Activated B cell treated with CpG ODN at 0.5 μM for 24 hours (primary cell): ENCODE results near the gene CPO. TPM values are rescaled to one million over a fixed set of nuclear protein-coding genes. Genes with fewer than 3 reads are reported as not detected.
A peak's percentile ranks its signal among the peaks of the same experiment; 100 is the strongest.

ENCODE experiments used
- ATAC-seq: fragments of 200-7000 bp; cut with Tn5 transposase; one replicate; pipeline ENCODE4 v1.10.0; 2021; ENCODE audit warnings: low read depth, mild to moderate bottlenecking, moderate library complexity
- CTCF ChIA-PET: fragments of 350-600 bp; sonication (Branson Sonifier 250); formaldehyde crosslinking; loops from one replicate; lab custom pipeline; 2021; ENCODE audit warnings: antibody characterized with exemption; lab: Charles Lee
- POLR2A ChIA-PET: fragments of 350-600 bp; sonication (Branson Sonifier 250); formaldehyde crosslinking; loops from one replicate; lab custom pipeline; 2021; ENCODE audit warnings: antibody characterized with exemption; lab: Charles Lee
- DNase-seq: peaks from one replicate; pipeline ENCODE4 v3.0.0; 2022
- H3K27ac Mint-ChIP-seq: one replicate; pipeline ENCODE4 v1.8.0; 2020; ENCODE audit warnings: mixed read lengths
- H3K27me3 Mint-ChIP-seq: one replicate; pipeline ENCODE4 v1.8.0; 2021; ENCODE audit warnings: mixed read lengths
- H3K36me3 Mint-ChIP-seq: one replicate; pipeline ENCODE4 v1.8.0; 2021; ENCODE audit warnings: low read depth, mixed read lengths
- H3K4me1 Mint-ChIP-seq: one replicate; pipeline ENCODE4 v1.8.0; 2021; ENCODE audit warnings: mixed read lengths
- H3K4me3 Mint-ChIP-seq: one replicate; pipeline ENCODE4 v1.8.0; 2020; ENCODE audit warnings: mild to moderate bottlenecking, mixed read lengths
- H3K9me3 Mint-ChIP-seq: one replicate; pipeline ENCODE4 v1.8.0; 2020; ENCODE audit warnings: mixed read lengths
- CTCF ChIP-seq: fragments of 200-600 bp; IDR thresholded peaks from one replicate; pipeline ENCODE4 v1.8.0; 2022; ENCODE audit warnings: antibody characterized with exemption, mild to moderate bottlenecking
- intact Hi-C: fragments of 100-400 bp; cut with micrococcal nuclease; formaldehyde crosslinking; loops from one replicate; pipeline ENCODE4 v1.15.1; 2024
- total RNA-seq: library from RNA; stranded (reverse); gene quantifications from 2 replicates; pipeline ENCODE4 v1.2.3, GENCODE V29; 2022

CPO gene
- total RNA-seq, 1 donor from 2014 or later = not detected

GRCh38 chr2:206980413-206980812 lies 41.1 kb downstream of the CPO start:
- no peak for TF ChIP-seq CTCF

GRCh38 chr2:206981086-206981674 lies 41.9 kb downstream of the CPO start:
- H3K9me3 Mint-ChIP-seq = no peaks in the 10 kb centered on the region
- no peak overlapping the region for H3K27ac Mint-ChIP-seq
- ATAC-seq (no peak), DNase-seq (no peak)
- intact Hi-C loops = loop anchor here (1.0 kb wide), 2 partner anchors 494 to 1091 kb away; no protein-coding TSS in a partner anchor
- ChIA-PET CTCF (no interaction called here), POLR2A (no interaction called here)
- H3K4me1 Mint-ChIP-seq = no peaks in the 10 kb centered on the region
- peaks cover 3% of the 10 kb centered on the region for H3K27me3 Mint-ChIP-seq
- H3K4me3 Mint-ChIP-seq = no peak overlapping the region
- no peak for TF ChIP-seq CTCF
- H3K36me3 Mint-ChIP-seq = no peaks in the 10 kb centered on the region

More at GRCh38 chr2:206980413-206980812, 41.1 kb downstream of the CPO start:
- ATAC-seq (no peak), DNase-seq (no peak)
- intact Hi-C loops = no loop called here
- Mint-ChIP-seq H3K4me1 (no peaks in the 10 kb centered on the region), H3K27me3 (peaks cover 7% of the 10 kb centered on the region), H3K9me3 (no peaks in the 10 kb centered on the region), H3K36me3 (no peaks in the 10 kb centered on the region), H3K27ac (no peak overlapping the region), H3K4me3 (no peak overlapping the region)
- ChIA-PET CTCF (interaction anchor here (1.0 kb wide), 1 partner anchor 766 kb away, joined by 3 read pairs; no protein-coding TSS in a partner anchor), POLR2A (no interaction called here)

GRCh38 chr2:206981739-206982340 lies 42.5 kb downstream of the CPO start:
- no peak overlapping the region for H3K4me3 Mint-ChIP-seq
- intact Hi-C loops = loop anchor here (1.0 kb wide), 2 partner anchors 493 to 1090 kb away; no protein-coding TSS in a partner anchor
- DNase-seq (peak; percentile 18), ATAC-seq (peak; percentile 54)
- no peaks in the 10 kb centered on the region for H3K9me3 Mint-ChIP-seq
- POLR2A ChIA-PET = no interaction called here
- no peak overlapping the region for H3K27ac Mint-ChIP-seq
- H3K36me3 Mint-ChIP-seq = no peaks in the 10 kb centered on the region
- no peak for TF ChIP-seq CTCF
- H3K27me3 Mint-ChIP-seq = peaks cover 3% of the 10 kb centered on the region
- no peaks in the 10 kb centered on the region for H3K4me1 Mint-ChIP-seq
- CTCF ChIA-PET = no interaction called here

GRCh38 chr2:206982360-206982955 lies 43.1 kb downstream of the CPO start:
- TF ChIP-seq CTCF = no peak
- no peaks in the 10 kb centered on the region for H3K4me1 Mint-ChIP-seq
- no peak for ATAC-seq
- H3K27me3 Mint-ChIP-seq = peaks cover 3% of the 10 kb centered on the region
- no peak overlapping the region for H3K4me3 Mint-ChIP-seq
- no peaks in the 10 kb centered on the region for H3K36me3 Mint-ChIP-seq
- no peaks in the 10 kb centered on the region for H3K9me3 Mint-ChIP-seq
- intact Hi-C loops = no loop called here
- CTCF ChIA-PET = no interaction called here
- POLR2A ChIA-PET = no interaction called here
- DNase-seq = no peak
- no peak overlapping the region for H3K27ac Mint-ChIP-seq

- H3K4me3 Mint-ChIP-seq = no peak overlapping the region
Measured at GRCh38 chr2:206983161-206983859, 44.0 kb downstream of the CPO start.

More at GRCh38 chr2:206983161-206983859, 44.0 kb downstream of the CPO start:
- peaks cover 3% of the 10 kb centered on the region for H3K27me3 Mint-ChIP-seq
- no peak overlapping the region for H3K27ac Mint-ChIP-seq
- H3K36me3 Mint-ChIP-seq = no peaks in the 10 kb centered on the region
- ATAC-seq (no peak), DNase-seq (no peak)
- POLR2A ChIA-PET = no interaction called here
- no peak for TF ChIP-seq CTCF
- no peaks in the 10 kb centered on the region for H3K4me1 Mint-ChIP-seq
- CTCF ChIA-PET = no interaction called here
- no peaks in the 10 kb centered on the region for H3K9me3 Mint-ChIP-seq
- intact Hi-C loops = no loop called here
